SK-N-SH treated with all-trans-retinoic acid at 6 μM for 48 hours (cell line): ENCODE data around the gene SFI1.
"Not testable (repeated sequence)": the region's sequence is repeated elsewhere in the genome, so short reads cannot be mapped to it uniquely, and the experiment has no call there.

Experiments used
- ARNTL ChIP-seq: fragments of 450-650 bp; formaldehyde crosslinking; IDR thresholded peaks from 2 replicates; pipeline ENCODE4 v1.5.0; 2020; ENCODE audit warnings: low read depth, mild to moderate bottlenecking, moderate library complexity, borderline replicate concordance
- CREB5 ChIP-seq: fragments of 250-450 bp; sonication (Bioruptor Pico); IDR thresholded peaks from 2 replicates; pipeline ENCODE4 v1.5.1; 2020; ENCODE audit warnings: low read depth, mild to moderate bottlenecking, moderate library complexity
- ESRRG ChIP-seq: fragments of 250-450 bp; sonication (Bioruptor Pico); IDR thresholded peaks from 2 replicates; pipeline ENCODE4 v1.6.1; 2021; ENCODE audit warnings: mild to moderate bottlenecking
- GLIS3 ChIP-seq: fragments of 250-450 bp; sonication (Bioruptor Pico); IDR thresholded peaks from 2 replicates; pipeline ENCODE4 v1.5.0; 2020; ENCODE audit warnings: mild to moderate bottlenecking, moderate library complexity
- RARB ChIP-seq: fragments of 250-450 bp; sonication (Bioruptor Pico); IDR thresholded peaks from 2 replicates; pipeline ENCODE4 v1.8.0; 2021; ENCODE audit warnings: mild to moderate bottlenecking, moderate library complexity
- TOX ChIP-seq: fragments of 250-450 bp; sonication (Bioruptor Pico); IDR thresholded peaks from 2 replicates; pipeline ENCODE4 v1.8.0; 2021; ENCODE audit warnings: mild to moderate bottlenecking, moderate library complexity, borderline replicate concordance
- ZFP30 ChIP-seq: fragments of 450-650 bp; formaldehyde crosslinking; IDR thresholded peaks from 2 replicates; pipeline ENCODE4 v1.5.0; 2022; ENCODE audit warnings: mild to moderate bottlenecking, moderate library complexity
- ZNF565 ChIP-seq: fragments of 450-650 bp; formaldehyde crosslinking; conservative IDR thresholded peaks from 2 replicates; pipeline ENCODE4 v1.5.0; 2020; ENCODE audit warnings: low read depth, mild to moderate bottlenecking, moderate library complexity

DNA sequence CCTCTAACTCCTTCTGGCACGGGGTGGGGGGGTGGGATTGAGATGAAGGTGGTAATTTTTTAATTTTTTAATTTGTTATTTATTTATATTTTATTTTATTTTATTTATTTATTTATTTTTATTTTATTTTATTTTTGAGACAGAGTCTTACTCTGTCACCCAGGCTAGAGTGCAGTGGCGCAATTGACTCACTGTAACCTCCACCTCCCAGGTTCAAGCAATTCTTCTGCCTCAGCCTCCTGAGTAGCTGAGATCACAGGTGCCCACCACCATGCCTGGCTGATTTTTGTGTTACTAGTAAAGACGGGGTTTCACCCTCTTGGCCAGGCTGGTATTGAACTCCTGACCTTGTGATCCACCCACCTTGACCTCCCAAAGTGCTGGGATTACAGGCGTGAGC is 43.8 kb downstream of the SFI1 start:
- TF ChIP-seq ESRRG; TOX (CRISPR knock-in tag); ARNTL; CREB5 (CRISPR knock-in tag); GLIS3 (CRISPR knock-in tag); RARB; ZNF565 (CRISPR knock-in tag); ZFP30 (CRISPR knock-in tag): not testable (repeated sequence)
